ENCODE measurements around the gene ZNF438.

ZNF438 gene

GRCh38 chr10:30846710-30847109 is 185.0 kb downstream of the ZNF438 start:
- TF ChIP-seq, protein P1, sequence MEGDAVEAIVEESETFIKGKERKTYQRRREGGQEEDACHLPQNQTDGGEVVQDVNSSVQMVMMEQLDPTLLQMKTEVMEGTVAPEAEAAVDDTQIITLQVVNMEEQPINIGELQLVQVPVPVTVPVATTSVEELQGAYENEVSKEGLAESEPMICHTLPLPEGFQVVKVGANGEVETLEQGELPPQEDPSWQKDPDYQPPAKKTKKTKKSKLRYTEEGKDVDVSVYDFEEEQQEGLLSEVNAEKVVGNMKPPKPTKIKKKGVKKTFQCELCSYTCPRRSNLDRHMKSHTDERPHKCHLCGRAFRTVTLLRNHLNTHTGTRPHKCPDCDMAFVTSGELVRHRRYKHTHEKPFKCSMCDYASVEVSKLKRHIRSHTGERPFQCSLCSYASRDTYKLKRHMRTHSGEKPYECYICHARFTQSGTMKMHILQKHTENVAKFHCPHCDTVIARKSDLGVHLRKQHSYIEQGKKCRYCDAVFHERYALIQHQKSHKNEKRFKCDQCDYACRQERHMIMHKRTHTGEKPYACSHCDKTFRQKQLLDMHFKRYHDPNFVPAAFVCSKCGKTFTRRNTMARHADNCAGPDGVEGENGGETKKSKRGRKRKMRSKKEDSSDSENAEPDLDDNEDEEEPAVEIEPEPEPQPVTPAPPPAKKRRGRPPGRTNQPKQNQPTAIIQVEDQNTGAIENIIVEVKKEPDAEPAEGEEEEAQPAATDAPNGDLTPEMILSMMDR (conservative IDR thresholded peaks at IDR 0.05; ENCODE audit: low read depth, low read length), result no peak
- no peak overlapping the region for H3K4me3 ChIP-seq (ENCODE audit: low read depth, low read length)
- DNase-seq (ENCODE audit: low read depth), result no peak

DNA sequence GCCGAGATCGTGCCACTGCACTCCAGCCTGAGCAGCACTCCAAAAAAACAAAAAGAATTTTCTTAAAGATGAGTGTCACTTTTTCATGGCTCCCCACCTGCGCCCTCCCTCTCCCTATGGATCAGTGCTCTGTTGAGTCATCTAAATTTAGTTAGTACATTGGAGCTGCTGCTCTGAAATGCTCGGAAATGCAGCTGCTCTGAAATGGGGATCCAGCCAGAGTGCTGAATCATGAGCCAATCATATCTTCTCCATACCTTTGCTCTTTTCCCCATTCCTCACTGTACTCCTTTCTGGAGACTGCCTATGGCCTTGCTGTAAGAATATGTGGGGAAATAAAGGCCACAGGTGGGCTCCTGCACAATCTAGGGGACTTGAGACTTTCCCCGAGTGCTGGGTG is 188.8 kb downstream of the ZNF438 start:
- DNase-seq (ENCODE audit: low read depth), result no peak
- no peak overlapping the region for H3K4me3 ChIP-seq (ENCODE audit: low read depth, low read length)

GRCh38 chr10:30842185-30842584 is 189.5 kb downstream of the ZNF438 start:
- no peak for DNase-seq (ENCODE audit: low read depth)
- TF ChIP-seq, protein P1 (conservative IDR thresholded peaks at IDR 0.05; ENCODE audit: low read depth, low read length), result peak; percentile 26
- no peak overlapping the region for H3K4me3 ChIP-seq (ENCODE audit: low read depth, low read length)

More for the DNA sequence above, 188.8 kb downstream of the ZNF438 start:
- TF ChIP-seq, protein P1 (conservative IDR thresholded peaks at IDR 0.05; ENCODE audit: low read depth, low read length), result no peak

- TF ChIP-seq, protein P1 (conservative IDR thresholded peaks at IDR 0.05; ENCODE audit: low read depth, low read length), result no peak
- H3K4me3 ChIP-seq (ENCODE audit: low read depth, low read length), result no peak overlapping the region
- no peak for DNase-seq (ENCODE audit: low read depth)
These were observed 191.1 kb downstream of the ZNF438 start for GRCh38 chr10:30840395-30841050.

GRCh38 chr10:30839652-30840051 is 192.0 kb downstream of the ZNF438 start:
- DNase-seq (ENCODE audit: low read depth), result peak; percentile 40
- TF ChIP-seq, protein P1 (conservative IDR thresholded peaks at IDR 0.05; ENCODE audit: low read depth, low read length), result no peak
- H3K4me3 ChIP-seq (ENCODE audit: low read depth, low read length), result no peak overlapping the region

- H3K4me3 ChIP-seq (ENCODE audit: low read depth, low read length), result no peak overlapping the region
- no peak for DNase-seq (ENCODE audit: low read depth)
- TF ChIP-seq, protein P1 (conservative IDR thresholded peaks at IDR 0.05; ENCODE audit: low read depth, low read length), result no peak
These were observed 195.3 kb downstream of the ZNF438 start for GRCh38 chr10:30836406-30836805.

- TF ChIP-seq, protein P1 (conservative IDR thresholded peaks at IDR 0.05; ENCODE audit: low read depth, low read length), result no peak
- H3K4me3 ChIP-seq (ENCODE audit: low read depth, low read length), result no peak overlapping the region
- no peak for DNase-seq (ENCODE audit: low read depth)
These were observed 196.5 kb downstream of the ZNF438 start for GRCh38 chr10:30835146-30835545.
